Right ventricle myocardium inferior (tissue), 1 donor: Measurements from ENCODE around the gene SYTL5. TPM values are rescaled to one million over a fixed set of nuclear protein-coding genes. Genes with fewer than 3 reads are reported as not detected.

Source experiments
- ATAC-seq: fragments of 200-7000 bp; cut with Tn5 transposase; one replicate; pipeline ENCODE4 v1.9.1; 2020; ENCODE audit warnings: mild to moderate bottlenecking, moderate library complexity
- DNase-seq: peaks from one replicate; pipeline ENCODE4 v3.0.0; 2021; ENCODE audit errors: missing footprints
- intact Hi-C: fragments of 100-400 bp; cut with DNase I; formaldehyde crosslinking; loops from one replicate; pipeline ENCODE4 v1.11.0; 2022
- total RNA-seq: library from RNA; stranded (reverse); fragmentation: NEBNext Ultra II Directional; extraction: Animal tissue kit (Norgen Biotek cat#: 25700); gene quantifications from one replicate; pipeline ENCODE4 v1.2.1, GENCODE V29; 2021
- donor health status: DM: no; HTN: yes; CAD: no; lungs with severe emphysema.

Gene SYTL5
- total RNA-seq, 1 donor from 2014 or later = not detected

DNA sequence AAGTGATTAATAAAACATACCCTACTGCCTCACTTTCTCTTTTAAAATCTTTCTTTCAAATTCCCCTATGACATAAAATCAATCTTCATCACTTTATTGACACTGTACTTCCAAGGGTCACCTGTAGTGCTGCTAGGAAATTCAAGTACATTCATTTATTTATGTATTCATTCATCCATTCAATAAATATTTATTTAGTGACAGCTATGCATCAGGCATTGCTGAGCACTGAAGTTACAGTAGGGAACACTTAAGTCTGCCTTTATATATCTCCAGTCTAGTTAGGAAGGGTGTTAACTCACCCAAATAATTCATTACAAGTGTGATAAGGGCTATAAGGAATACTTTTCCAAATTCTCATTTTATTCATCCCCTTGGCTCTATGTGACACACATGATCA, 2.3 kb downstream of the SYTL5 start:
- DNase-seq (no peak), ATAC-seq (no peak)
- intact Hi-C loops = no loop called here

- intact Hi-C loops = no loop called here
- DNase-seq (no peak), ATAC-seq (no peak)
These were observed 3.3 kb downstream of the SYTL5 start for GRCh38 chrX:38009641-38010040.

DNA sequence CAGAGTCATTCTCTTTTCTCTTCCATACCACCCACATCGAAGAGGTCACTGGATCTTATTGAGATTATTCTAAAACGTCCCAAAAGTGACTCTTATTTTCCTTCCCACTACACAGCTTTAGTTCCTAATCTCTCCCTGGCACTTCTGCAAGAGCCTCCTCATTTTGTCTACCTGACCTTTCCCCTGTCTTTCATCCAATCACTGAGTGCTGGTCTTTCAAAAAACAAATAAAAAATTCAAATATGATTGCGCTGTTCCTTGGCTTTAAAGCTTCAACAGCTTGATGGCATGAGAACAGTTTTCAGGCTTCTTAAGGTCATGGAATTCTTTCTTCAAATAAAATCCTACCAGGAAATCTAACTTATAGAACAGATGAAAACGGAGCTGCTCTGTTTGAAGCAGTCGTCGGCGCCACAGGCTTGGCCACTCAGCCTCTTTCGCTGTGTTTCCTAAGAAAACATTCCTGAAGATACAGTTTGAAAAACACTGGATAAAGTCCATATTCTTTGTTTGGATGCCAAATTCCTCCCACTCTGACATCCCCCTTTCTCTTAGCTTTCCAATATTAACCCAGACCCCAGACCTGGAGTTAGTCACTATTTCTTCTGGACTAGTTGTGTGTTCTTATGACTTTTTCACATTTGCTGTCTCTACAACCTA, 12.5 kb downstream of the SYTL5 start:
- DNase-seq (no peak), ATAC-seq (no peak)
- intact Hi-C loops = no loop called here

GRCh38 chrX:38028300-38028699, 21.9 kb downstream of the SYTL5 start:
- ATAC-seq (no peak), DNase-seq (no peak)

DNA sequence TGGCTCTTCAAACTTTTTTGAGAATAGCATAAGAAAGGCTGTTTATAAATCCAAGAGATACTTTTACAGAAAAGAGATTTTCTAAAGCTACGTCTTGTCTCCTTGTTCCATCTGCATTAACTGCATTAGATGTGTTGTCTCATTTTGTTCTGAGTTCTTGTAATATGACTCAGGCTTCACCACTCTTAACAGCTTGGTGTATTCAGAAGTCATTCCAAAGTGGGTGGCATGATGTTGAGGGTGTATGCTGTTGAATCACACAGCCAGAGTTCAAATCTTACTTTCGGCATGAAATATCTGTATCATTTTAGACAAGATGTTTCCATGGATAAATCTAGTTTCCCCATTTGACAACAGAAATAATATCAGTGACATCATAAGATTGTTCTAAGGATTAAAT, 30.1 kb downstream of the SYTL5 start:
- ATAC-seq (no peak), DNase-seq (no peak)
- intact Hi-C loops = no loop called here

More at GRCh38 chrX:38028300-38028699, 21.9 kb downstream of the SYTL5 start:
- intact Hi-C loops = no loop called here

GRCh38 chrX:38038501-38038900, 32.1 kb downstream of the SYTL5 start:
- ATAC-seq = no peak
- DNase-seq = no peak
- intact Hi-C loops = no loop called here

DNA sequence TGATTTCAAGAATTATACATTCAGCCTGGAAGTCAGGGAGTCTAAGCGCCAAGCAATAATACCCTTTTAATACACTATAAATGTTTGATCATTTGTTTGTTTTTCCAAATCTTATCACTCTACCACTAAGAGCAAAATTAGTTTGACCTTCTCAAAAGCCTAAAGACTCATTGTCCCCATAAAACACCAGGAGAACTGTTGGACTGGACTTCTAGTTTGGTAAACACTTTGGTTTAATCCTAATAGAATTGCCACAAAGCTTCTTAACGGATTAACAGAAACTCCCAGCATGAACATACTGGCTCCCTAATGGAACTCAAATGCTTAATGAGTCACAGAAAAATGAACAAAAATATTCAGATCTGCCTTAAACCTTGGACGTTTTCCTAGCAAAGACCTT, 34.9 kb downstream of the SYTL5 start:
- no peak for ATAC-seq
- no peak for DNase-seq
- intact Hi-C loops = no loop called here

DNA sequence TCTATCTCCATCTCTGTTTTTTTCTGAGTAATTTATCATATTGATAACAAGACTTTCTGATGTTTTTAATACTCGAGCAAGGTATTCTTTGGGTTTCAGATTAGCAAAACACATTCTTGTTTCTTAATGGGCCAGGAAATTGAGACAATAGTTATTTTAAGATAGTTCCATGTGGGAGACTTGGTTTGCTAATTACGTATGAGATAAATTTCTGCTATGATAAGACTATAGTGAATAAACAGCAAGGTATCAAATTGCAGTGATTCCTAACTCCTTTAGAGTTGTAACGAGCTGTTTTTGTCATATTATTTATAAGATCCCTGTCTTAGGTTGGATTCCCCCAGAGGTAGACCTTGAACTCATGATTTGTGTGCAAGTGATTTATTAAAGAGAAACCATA, 38.3 kb downstream of the SYTL5 start:
- intact Hi-C loops = no loop called here
- DNase-seq = no peak
- ATAC-seq = no peak

DNA sequence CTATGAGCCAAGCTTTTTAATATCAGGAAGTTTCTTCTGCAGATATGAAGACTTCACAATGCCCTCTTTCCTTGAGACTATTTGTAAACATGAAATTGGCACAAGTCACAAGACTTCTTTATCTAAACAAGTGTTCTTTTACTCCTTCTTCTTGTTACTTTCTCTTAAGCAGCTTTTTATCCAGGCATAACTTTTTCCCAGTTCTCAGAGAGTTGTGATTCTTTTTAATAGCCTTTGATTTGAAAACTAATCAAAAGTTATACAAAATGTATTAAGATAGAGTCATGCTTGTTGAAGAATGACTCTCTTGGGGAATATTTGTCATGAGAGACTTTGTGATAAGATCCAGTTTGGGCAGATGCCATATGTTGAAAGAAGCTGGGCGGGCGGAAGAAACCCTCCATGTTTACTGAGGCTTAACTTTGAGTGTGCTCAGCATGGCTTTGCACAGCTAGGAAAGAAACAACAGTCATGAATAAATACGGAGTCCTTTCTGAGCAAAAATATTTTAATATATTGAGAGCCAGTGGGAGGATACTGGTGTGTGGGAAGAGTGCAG, 39.3 kb downstream of the SYTL5 start:
- intact Hi-C loops = no loop called here
- no peak for ATAC-seq

GRCh38 chrX:38048886-38049285, 42.5 kb downstream of the SYTL5 start:
- ATAC-seq (no peak), DNase-seq (no peak)
- intact Hi-C loops = no loop called here

More for the DNA sequence above, 39.3 kb downstream of the SYTL5 start:
- DNase-seq = no peak

DNA sequence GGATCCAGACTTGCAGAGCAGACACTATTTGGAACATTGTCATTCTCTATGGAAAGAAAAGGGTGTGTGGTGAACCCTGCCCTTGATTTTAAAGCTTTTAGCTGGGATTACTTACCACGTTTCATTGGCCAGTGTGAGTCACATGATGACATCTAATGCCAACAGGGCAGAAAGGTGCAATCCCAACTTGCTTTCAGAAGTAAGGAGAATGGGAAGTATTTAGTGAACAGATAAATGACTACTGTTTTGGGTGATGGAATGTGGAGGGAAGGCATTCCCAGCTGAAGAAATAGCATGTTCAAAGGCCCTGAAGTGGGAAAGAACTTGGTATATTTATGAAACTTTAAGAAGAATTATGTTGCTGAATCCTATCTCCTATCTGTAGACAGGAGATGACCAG, 44.5 kb downstream of the SYTL5 start:
- ATAC-seq = no peak
- intact Hi-C loops = no loop called here
- no peak for DNase-seq

GRCh38 chrX:38052096-38052495, 45.7 kb downstream of the SYTL5 start:
- no peak for DNase-seq
- ATAC-seq = no peak
- intact Hi-C loops = no loop called here

- ATAC-seq (no peak), DNase-seq (no peak)
- intact Hi-C loops = no loop called here
These were observed 49.0 kb downstream of the SYTL5 start for GRCh38 chrX:38055170-38055847.

DNA sequence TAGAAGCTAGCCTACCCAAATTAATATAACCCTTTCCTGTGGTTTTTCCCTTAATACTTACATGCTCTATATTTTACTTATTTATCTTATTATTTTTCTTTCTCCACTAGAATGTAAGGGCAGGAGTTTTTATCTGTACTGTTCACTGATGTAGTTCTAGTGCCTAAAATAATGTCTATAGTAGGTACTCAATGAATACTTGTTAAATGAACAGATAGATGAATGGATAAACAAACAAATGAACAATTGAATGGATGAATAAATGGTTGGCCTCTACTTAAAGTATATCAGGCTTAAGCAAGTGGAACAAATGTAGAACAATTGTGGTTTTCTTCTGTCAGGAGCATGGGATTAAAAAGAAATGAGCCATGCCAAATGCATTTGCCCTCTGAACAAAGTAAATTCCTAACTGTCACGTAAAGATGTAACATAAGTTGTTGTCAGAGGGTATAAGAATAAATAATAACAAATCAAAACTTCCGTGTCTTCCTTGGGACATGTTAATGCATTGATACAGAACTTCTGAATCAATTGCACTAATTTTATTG, 54.1 kb downstream of the SYTL5 start:
- ATAC-seq (no peak), DNase-seq (no peak)
- intact Hi-C loops = no loop called here

DNA sequence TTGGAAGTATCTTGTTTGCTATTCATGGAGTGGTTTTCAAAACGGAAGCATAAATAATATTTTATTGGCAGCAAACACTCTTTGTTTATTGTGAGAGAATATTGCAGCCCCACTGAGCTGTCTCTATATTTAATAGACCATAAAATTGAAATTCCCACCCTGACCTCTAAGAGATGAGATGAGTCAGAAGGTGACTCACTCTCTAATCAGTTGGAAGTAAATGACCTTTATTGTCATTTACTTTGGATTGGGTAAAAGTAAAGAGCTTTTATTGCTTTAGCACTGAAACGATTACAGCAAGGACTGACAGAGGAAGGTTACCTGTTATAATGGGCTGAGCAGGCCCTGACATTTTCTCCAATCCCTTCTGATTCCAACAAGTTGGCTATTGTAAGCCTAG, 55.0 kb downstream of the SYTL5 start:
- intact Hi-C loops = no loop called here
- ATAC-seq = no peak
- no peak for DNase-seq

DNA sequence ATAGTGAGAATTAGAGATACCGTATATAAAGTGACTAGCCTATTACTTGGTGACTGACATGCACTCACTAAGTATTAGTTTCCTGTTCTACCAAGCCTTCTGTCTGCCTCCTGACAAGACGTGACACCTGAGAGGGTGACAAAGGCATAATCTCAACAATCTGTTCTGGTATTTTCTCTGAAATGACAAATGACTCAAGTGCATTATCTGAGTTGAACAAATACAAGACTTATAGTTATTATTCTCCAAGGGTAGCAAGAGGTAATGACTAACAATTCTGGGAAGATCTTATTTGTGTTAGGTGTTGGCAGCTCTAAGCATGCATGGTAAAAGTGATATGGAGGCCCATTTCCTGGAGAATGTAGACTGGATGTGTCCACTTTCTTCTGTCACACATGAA, 60.6 kb downstream of the SYTL5 start:
- ATAC-seq = no peak
- DNase-seq = no peak
- intact Hi-C loops = no loop called here

- ATAC-seq (no peak), DNase-seq (no peak)
- intact Hi-C loops = no loop called here
These were observed 62.9 kb downstream of the SYTL5 start for GRCh38 chrX:38069273-38069672.

DNA sequence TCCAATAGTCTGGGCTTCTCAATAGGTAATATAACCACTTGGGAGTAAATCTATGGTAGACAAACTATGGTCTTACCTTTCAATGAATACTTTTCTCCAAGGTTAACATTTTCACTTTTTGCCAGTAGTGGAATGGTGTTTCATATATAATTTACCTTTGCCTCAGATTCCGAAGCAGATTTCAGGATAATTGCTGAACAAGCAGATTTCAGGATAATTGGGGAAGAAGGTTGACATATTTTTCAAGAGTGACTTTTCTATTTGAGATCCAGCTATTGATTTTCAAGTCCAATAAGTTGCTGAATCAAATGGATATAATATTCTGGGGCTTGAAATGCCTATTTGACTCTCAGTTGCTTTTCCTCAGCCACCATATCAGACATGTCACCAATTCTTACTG, 63.6 kb downstream of the SYTL5 start:
- intact Hi-C loops = no loop called here
- no peak for DNase-seq

GRCh38 chrX:38079463-38079862, 73.1 kb downstream of the SYTL5 start:
- intact Hi-C loops = no loop called here
- DNase-seq (no peak), ATAC-seq (no peak)

More for the DNA sequence above, 63.6 kb downstream of the SYTL5 start:
- ATAC-seq = no peak

GRCh38 chrX:38080808-38081207, 74.5 kb downstream of the SYTL5 start:
- DNase-seq (no peak), ATAC-seq (no peak)
- intact Hi-C loops = no loop called here
